Caki2 (cell line): ENCODE results near the gene NFIA. TPM values are rescaled to one million over a fixed set of nuclear protein-coding genes. Genes with fewer than 3 reads are reported as not detected.

Experiments used
- DNase-seq: peaks from one replicate; pipeline ENCODE4 v3.0.0-alpha.2; 2015; ENCODE audit warnings: low read depth
- in situ Hi-C: cut with HindIII; loops from 2 replicates; pipeline ENCODE4 v1.10.0; 2016; ENCODE audit warnings: low sequenced_read_pairs, low pct_unique_long_range_greater_than_20kb, mixed read lengths
- total RNA-seq: library from RNA; depleted of rRNA; stranded (reverse); fragments of >200 nt; shearing (Covaris generic); gene quantifications from 2 replicates; pipeline ENCODE4 v1.2.3, GENCODE V29; 2014; ENCODE audit warnings: low replicate concordance

The NFIA gene
- total RNA-seq, 1 experiment from 2014 or later = 8.7 TPM

DNA sequence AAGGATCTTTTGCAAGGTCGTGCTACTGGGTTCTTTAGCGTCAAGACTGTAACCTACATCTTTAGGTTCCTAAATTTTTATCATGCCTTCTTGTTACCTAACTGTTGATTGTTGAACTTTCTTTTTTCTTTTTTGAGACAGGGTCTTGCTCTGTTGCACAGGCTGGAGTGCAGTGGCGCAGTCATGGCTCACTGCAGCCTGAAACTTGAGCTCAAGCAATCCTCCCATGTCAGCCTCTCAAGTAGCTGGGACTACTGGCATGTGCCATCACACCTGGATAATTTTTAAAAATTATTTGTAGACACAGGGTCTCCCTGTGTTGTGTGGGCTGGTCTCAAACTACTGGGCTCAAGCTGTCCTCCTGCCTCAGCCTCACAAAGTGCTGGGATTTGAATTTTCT, 52.9 kb downstream of the NFIA start:
- DNase-seq = no peak
- in situ Hi-C loops = no loop called here

DNA sequence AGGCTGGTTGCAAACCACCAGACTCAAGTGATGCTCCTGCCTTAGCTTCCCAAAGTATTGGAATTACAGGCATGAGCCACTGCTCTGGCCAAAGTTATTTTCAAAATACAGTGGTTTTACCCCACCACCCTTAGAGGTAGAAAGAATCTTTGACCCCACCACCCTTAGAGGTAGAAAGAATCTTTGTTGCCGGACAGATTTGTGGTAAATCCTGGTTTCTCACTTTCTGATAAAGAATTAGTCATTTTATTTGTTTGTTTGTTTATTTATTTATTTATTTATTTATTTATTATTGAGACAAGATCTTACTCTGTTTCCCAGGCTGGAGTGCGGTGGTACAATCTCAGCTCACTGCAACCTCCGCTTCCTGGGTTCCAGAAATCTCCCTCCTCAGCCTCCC, 55.9 kb downstream of the NFIA start:
- no peak for DNase-seq
- in situ Hi-C loops = no loop called here

DNA sequence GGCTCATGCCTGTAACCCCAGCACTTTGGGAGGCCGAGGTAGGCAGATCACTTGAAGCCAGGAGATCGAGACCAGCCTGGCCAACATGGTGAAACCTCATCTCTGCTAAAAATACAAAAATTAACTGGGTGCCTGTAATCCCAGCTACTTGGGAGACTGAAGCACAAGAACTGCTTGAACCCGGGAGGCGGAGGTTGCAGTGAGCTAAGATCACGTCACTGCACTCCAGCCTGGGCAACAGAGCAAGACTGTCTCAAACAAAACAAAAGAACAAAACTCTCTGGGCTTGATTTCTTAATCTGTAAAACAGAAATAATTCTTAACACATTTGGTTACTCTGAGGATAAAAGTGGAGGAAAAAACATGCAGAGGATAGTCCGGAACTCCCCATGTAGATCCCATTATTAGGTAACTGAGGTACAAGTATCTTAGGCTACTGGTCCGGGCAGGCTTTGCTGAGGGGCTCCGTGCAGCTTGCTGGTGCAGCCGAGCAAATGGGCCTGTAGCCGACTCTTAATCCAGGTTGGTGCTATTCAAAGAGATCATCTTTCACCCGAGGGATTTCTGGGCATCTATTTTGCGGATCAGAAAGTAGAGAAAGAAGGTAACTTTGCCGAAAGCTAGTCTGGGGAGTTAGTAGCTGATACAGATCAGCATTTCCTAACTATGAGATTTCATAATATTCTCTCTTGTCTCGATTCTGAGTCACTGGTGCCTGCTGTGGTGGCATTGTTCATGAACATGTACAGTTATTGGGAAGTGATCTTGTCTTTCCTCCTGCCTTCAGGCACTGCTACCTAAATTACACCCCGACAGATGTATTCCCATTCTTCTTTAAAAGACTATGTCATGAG, 56.8 kb downstream of the NFIA start:
- in situ Hi-C loops = no loop called here
- no peak for DNase-seq

- DNase-seq = no peak
- in situ Hi-C loops = no loop called here
These were observed 57.6 kb downstream of the NFIA start for GRCh38 chr1:61139775-61140549.

DNA sequence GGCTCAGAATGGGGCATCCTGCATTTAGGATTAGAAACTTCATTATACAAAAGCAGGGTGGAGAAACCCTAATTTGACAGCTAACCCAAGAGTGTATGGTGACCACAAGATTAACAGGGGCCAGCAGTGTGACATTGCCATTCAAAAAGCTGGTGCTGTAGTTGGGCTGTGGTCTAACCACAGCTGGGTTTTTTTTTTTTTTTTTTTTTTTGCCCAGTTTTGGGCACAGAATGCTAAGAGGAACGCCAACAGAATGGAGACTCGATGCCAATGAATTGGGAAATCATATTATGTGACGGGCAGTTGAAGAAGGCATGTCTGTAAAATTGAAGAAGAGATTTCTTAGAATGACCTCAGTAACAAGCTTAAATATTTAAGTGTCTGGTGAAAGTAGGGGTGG, 58.4 kb downstream of the NFIA start:
- in situ Hi-C loops = no loop called here

GRCh38 chr1:61141288-61142042, 59.1 kb downstream of the NFIA start:
- peak; percentile 21 for DNase-seq
- in situ Hi-C loops = no loop called here

More for the DNA sequence above, 58.4 kb downstream of the NFIA start:
- no peak for DNase-seq

DNA sequence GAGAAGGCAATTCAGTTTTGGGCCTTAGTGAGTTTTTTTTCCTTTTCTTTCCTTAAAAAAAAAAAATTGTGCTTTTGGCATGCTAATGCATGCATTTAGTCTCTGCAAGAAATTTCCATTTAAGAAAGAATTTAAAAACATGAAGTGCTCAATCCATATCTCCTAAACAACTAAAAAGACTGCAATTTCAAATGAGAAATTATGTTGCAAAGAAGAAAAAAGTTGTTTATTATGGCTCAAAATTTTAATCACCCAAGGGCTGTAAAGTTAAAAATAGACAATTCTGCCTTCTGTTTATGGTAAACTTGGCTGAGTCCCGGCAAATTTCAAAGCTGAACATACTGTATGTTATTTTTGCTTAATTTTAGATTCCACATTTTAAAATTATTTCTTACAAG, 59.7 kb downstream of the NFIA start:
- DNase-seq = no peak
- in situ Hi-C loops = no loop called here

- no peak for DNase-seq
- in situ Hi-C loops = no loop called here
These were observed 60.6 kb downstream of the NFIA start for GRCh38 chr1:61142726-61143500.

DNA sequence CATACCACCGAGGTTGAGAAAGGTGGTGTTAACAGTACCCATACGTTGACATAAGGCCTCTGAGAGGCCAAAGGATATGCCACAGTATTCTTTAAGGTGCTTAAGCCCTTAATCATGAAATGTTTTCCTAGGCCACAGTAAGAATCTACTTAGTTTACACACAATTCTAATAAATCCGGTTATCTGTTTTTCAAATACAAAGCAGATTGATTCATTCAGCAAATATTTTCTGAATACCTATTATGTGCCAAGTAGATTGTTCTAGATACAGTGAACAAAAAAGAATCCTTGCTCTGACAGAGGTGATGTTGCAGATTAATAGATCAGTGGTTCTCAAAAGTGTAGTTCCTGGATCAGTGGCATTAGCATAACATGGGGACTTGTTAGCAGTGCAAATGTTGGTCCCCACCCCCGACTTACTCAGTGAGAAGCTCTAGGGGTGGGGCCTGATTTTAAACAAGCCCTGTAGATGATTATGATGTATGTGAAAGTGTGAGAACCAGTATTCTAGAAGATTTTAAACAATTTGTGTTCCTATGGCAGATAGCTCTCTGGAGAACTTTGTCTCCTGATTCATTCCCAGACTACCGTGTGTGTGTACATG, 61.6 kb downstream of the NFIA start:
- in situ Hi-C loops = no loop called here
- DNase-seq = no peak

GRCh38 chr1:61149010-61149860, 66.9 kb downstream of the NFIA start:
- no peak for DNase-seq
- in situ Hi-C loops = no loop called here

DNA sequence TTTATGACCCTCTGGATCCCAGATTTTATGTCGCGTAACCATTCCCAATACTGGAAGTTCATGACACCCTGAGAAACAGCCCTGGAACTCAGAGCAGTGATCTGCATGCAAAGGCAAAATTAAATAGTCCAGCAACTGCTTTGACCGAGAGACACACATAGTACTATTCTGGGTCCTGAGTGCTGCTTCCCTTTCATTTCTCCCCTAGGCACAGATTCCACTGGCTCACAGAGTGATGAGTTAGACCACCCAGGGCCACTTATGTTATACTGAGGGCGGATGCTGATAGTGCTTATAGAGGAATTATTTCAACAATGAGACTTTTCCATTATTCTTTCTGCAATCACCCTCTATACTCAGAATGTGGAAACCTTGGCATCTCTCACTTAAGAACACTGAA, 69.2 kb downstream of the NFIA start:
- DNase-seq = no peak
- in situ Hi-C loops = no loop called here

GRCh38 chr1:61152066-61152465, 69.7 kb downstream of the NFIA start:
- peak; percentile 49 for DNase-seq
- in situ Hi-C loops = no loop called here

DNA sequence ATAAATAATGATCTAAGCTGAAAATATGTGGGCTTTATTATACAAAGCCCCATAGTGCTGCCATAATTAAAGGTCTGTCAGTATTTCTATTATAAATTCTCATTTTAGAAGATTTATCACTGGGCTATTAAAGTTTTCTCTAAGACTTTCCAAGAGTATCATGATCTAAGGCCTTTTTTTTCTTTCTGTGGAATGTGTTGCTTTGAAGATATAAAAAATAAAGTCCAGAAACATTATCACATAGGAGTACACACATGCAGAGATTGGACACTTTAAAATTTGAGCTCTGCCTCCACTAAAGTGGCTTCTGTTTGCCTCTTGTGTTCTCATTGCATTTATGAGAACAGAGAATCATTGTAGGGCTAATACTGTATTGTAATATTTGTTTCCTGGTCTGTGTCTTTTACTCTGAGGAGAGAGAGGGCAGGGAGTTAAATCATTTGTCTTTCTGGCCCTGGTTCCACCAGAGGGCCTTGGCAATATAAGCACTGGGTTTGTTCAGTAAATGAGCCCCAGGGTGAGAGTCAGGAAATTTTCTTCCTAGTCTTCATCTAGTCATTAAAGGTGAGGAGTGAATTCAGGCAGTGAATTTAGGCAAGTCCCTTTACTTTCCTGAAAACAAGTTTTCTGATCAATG, 70.2 kb downstream of the NFIA start:
- in situ Hi-C loops = no loop called here
- DNase-seq = no peak

DNA sequence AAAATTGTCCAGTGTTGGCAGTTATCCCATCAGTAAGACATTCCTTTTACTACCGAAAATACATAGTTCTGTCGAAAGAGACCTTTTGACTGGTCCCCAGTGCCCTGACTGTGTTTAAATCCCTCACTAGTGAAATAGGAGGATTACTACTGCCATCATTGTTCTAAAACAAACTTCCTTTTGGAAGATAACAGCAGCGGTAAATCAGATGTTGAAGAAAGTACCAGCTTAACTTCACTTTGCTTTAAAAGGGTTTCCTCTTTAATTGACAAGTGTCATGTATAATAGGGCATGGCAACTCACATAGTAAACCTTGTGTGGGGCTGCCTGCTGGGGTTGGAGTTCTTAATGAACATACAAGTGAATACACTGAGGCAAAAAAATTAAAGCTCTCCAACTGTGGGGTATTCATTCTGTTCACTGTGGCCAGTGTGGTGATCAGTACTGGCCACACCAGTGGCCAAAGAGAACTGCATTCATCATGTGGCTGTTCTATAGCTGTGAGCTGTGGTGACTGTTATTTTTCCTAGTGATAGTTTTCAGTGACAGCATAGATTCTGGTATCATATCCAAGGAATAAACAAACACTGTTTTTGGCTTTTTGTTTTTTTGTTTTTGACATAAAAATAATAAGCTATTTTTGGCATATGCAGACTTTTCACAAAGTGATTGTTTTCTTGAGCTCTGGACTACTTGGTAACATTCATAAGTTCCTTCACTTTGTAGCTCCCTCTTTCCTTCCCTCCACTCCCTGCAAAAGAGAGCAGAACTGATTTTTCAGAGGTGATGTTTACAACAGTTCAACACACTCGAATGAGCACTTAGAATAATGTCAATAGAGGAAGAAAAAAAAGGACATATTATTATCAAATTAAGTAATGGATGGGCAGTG, 74.5 kb downstream of the NFIA start:
- in situ Hi-C loops = no loop called here
- no peak for DNase-seq

DNA sequence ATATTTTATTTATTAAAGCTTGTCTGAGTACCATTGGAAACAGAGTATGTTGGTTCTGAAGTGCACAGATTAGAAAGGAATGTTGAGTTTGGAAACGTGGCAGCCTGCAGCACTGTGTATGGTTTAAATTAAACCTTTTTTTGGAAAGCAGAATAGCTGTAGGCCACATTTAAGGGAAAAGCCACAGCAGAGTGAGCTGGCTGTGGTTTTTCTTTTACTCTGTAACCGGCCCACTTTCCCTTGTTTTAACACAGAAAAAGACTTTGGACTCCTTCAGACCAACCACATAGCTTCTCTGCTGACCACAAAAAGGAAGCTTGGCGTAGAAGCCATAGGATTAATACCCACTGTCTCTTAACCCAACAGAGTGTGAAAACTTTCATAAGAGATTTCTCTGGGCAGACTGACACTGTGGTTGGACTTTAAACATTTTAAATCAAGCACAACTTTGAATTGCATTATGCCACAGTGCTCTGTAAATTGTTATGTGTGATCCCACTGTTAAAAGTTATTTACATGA, 75.2 kb downstream of the NFIA start:
- DNase-seq = peak; percentile 44
- in situ Hi-C loops = no loop called here
